GM10266 (cell line): ENCODE measurements around the gene CLPTM1L.
"Not testable (repeated sequence)": the region's sequence is repeated elsewhere in the genome, so short reads cannot be mapped to it uniquely, and the experiment has no call there.

Experiments used
- DNase-seq: peaks from one replicate; pipeline ENCODE4 v3.0.0; 2012; ENCODE audit errors: extremely low spot score
- TF ChIP-seq, protein P1 (sequence below): IDR thresholded peaks from 2 replicates; pipeline ENCODE4 v1.5.1; 2012; ENCODE audit warnings: mild to moderate bottlenecking, low read depth; ENCODE audit not compliant: control insufficient read depth, insufficient read depth; ENCODE audit errors: missing control alignments

CLPTM1L gene

DNA sequence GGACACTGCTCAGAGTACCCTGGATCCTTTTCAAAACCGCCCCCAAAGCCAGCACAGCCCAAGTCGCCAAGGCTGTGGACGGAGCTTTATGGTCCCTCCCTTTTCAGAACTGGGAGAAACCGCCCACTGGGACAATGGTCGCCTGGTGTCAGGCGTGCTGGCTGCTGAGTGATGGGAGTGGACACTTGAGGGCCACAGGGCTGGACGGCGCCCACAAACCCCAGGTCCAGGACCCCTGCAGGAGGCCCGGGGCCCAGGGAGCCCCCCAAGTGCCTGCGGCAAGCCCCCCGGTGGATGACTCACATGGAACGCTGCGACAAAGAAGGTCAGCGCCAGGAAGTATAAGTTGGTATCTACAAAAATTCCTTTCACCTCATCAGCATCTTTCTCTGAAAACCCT is 10.9 kb downstream of the CLPTM1L start:
- no peak for DNase-seq
- TF ChIP-seq, protein P1, sequence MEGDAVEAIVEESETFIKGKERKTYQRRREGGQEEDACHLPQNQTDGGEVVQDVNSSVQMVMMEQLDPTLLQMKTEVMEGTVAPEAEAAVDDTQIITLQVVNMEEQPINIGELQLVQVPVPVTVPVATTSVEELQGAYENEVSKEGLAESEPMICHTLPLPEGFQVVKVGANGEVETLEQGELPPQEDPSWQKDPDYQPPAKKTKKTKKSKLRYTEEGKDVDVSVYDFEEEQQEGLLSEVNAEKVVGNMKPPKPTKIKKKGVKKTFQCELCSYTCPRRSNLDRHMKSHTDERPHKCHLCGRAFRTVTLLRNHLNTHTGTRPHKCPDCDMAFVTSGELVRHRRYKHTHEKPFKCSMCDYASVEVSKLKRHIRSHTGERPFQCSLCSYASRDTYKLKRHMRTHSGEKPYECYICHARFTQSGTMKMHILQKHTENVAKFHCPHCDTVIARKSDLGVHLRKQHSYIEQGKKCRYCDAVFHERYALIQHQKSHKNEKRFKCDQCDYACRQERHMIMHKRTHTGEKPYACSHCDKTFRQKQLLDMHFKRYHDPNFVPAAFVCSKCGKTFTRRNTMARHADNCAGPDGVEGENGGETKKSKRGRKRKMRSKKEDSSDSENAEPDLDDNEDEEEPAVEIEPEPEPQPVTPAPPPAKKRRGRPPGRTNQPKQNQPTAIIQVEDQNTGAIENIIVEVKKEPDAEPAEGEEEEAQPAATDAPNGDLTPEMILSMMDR: no peak

DNA sequence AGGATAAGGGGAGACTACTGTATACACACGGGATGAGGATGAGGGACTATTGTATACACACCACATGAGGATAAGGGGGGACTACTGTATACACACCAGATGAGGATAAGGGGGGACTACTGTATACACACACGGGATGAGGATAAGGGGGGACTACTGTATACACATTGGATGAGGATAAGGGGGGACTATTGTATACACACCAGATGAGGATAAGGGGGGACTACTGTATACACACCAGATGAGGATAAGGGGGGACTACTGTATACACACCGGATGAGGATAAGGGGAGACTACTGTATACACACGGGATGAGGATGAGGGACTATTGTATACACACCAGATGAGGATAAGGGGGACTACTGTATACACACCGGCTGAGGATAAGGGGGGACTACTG is 11.6 kb downstream of the CLPTM1L start:
- DNase-seq: not testable (repeated sequence)

DNA sequence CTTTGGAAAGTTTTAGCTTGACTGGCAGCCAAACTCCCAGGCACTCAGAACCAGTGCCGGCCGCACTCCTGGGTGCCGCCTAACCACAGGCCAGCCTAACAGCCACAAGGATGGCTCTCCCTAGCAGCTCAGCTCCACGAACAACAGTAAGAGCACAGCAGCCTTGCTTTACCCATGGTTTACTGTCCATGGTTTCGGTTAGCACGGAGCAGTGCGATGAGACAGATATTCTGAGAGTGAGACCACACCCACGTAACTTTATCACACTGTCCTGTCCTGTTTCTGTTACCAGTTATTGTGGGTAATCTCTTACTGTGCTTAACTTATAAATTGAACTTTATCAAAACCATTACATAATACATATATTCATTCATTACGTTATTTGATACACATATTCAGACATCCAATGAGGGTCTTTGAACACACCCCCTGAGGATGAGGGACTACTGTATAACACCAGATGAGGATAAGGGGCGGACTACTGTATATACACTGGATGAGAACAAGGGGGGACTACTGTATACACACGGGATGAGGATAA is 12.4 kb downstream of the CLPTM1L start:
- TF ChIP-seq, protein P1: no peak
- no peak for DNase-seq

DNA sequence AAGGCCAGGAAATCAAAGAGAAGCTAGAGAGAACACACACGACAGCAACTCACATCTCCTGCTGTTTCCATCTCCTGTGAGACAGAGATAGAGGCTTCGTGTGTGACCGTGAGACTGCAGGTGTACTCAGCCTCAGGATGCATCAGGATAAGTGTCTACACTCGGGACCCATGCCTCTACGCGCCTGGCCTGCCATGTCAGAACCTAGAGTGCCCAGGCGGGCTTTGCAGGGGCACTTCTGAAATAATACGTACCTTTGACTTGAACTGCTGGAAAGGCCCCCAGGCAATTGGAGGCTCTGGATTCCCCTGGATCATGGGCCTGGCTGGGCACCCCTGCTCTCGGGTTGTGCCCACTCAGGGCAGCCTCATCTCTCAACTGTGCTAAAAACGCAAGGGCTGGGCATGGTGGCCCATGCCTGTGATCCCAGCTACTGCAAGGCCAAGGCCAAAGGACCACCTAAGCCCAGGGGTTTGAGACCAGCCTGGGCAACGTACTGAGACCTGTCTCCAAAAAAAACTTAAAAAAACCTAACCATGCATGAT is 13.0 kb downstream of the CLPTM1L start:
- TF ChIP-seq, protein P1: no peak
- DNase-seq: no peak

DNA sequence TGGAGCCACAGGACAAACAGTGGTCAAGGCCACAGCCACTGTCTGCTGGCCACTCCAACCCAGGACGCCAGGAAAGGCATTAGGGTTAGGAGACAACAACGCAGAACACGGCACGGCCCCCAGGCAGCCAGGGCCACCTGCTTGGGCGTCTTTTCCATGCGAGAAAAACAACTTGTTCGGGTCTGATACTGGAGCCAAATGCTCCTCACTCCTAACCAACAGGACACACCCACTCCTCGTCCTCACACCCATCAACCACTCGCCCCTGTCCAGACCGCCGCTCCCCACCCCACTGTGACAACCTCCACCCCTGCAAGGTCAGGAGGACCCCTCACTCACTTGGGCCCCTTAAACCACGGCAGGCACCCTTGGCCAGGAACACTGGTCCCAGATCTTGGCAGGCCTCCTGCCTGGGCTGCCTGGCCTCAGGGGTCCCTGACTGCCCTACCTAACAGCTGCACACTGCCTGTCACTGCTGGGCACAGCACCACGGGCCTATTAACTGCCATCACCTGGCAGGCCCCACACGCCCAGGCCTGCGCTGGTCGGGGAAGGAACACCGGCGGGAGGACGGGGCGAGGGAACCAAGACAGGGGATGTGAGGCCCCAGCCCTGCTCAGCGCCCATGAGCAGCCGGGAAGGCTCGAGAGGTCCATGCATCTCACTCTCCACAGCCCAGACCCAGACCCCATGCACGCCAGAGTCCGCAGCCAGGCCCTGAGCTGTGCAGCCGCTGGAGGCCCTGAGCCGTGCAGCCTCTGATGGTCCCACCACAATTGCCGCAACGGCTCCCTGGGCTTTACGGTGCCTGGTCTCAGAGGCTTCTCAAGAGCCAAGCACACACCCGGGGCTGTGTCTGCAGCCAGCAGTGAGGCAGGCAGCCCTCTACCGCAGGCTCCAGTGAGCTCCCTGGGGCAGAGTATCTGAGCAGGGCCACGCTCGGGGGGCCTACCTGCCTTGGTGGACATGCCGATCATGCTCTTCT is 13.8 kb downstream of the CLPTM1L start:
- TF ChIP-seq, protein P1: no peak
- no peak for DNase-seq

DNA sequence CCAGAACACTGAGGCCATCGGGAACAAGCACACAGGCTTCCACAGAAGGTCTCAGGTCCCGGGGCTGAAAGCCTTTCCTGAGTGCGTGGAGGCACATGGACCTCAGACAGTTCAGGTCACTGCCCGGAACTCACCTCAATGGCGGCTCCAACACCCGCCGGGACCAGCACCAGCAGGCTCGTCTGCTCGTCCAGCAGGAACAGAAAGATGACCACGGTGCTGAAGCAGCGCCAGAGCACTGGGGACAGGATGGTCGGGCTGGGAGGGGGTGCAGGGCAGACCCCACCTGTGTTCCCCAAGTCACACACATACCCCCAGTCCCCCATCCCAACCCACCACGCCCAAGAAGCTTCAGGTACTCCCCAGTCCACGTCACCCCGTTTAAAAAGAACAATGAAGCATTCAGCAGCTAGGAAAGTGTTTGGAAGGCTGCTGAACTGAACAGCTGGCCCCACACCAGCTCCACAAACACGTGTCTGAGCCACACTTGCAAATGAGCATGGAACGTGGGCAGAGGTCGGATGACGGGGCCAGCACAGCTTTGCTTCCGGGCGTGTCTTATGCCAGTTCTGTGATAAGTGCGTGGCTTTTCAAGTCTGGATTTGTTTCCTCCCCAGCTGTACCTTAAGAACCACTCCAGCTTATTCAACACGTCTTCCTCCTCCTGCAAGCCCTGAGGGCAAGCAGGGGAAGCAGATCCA is 14.6 kb downstream of the CLPTM1L start:
- DNase-seq: no peak
- TF ChIP-seq, protein P1: no peak

DNA sequence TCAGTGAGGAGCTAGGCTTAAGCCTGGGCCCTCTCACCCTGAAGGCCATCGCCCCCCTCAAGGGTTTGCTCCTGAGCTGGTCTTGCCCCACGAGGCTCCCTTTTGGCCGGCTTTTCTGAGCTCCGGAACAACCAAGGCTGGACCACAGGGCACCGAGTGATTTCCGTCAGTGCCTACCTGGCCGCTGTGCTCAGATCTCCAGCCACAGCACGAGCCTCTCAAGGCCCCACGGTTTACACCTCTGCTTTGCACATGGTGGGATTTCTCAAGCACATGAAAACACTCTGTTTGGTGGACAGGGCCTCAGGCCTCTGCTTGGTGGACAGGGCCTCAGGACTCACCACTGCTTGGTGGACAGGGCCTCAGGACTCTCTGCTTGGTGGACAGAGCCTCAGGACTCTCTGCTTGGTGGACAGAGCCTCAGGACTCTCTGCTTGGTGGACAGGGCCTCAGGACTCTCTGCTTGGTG is 15.8 kb downstream of the CLPTM1L start:
- no peak for DNase-seq
- TF ChIP-seq, protein P1: no peak

DNA sequence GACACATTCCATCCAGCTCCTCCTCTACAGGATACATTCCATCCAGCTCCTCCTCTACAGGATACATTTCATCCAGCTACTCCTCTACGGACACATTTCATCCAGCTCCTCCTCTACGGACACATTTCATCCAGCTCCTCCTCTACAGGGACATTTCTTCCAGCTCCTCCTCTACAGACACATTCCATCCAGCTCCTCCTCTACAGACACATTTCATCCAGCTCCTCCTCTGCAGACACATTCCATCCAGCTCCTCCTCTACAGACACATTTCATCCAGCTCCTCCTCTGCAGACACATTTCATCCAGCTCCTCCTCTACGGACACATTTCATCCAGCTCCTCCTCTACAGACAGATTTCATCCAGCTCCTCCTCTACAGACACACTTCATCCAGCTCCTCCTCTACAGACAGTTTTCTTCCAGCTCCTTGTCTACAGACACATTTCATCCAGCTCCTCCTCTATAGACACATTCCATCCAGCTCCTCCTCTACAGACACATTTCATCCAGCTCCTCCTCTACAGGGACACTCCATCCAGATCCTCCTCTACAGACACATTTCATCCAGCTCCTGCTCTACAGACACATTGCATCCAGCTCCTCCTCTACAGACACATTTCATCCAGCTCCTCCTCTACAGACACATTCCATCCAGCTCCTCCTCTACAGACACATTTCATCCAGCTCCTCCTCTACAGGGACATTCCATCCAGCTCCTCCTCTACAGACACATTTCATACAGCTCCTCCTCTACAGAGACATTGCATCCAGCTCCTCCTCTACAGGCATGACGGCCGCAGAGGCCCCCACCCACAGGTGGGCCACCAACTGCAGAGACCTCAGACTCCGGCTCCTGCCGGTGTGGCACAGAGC is 16.4 kb downstream of the CLPTM1L start:
- not testable (repeated sequence) for DNase-seq

DNA sequence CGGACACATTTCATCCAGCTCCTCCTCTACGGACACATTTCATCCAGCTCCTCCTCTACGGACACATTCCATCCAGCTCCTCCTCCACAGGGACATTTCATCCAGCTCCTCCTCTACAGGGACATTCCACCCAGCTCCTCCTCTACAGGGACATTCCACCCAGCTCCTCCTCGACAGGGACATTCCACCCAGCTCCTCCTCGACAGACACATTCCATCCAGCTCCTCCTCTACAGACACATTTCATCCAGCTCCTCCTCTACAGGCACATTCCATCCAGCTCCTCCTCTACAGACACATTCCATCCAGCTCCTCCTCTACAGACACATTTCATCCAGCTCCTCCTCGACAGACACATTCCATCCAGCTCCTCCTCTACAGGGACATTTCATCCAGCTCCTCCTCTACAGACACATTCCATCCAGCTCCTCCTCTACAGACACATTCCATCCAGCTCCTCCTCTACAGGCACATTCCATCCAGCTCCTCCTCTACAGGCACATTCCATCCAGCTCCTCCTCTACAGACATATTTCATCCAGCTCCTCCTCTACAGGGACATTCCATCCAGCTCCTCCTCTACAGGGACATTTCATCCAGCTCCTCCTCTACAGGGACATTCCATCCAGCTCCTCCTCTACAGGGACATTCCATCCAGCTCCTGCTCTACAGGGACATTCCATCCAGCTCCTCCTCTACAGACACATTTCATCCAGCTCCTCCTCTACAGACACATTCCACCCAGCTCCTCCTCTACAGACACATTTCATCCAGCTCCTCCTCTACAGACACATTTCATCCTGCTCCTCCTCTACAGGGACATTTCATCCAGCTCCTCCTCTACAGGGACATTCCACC is 17.8 kb downstream of the CLPTM1L start:
- not testable (repeated sequence) for DNase-seq

DNA sequence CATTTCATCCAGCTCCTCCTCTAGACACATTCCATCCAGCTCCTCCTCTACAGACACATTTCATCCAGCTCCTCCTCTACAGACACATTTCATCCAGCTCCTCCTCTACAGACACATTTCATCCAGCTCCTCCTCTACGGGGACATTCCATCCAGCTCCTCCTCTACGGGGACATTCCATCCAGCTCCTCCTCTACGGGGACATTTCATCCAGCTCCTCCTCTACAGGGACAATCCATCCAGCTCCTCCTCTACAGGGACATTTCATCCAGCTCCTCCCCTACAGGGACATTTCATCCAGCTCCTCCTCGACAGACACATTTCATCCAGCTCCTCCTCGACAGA is 18.4 kb downstream of the CLPTM1L start:
- DNase-seq: not testable (repeated sequence)
